Measurements from ENCODE around the gene P2RY6. TPM values are rescaled to one million over a fixed set of nuclear protein-coding genes. Genes with fewer than 3 reads are reported as not detected.

P2RY6 gene
- total and polyA plus RNA-seq, 2 of the 8 experiments (the other 6 are each of a cell fraction or from before 2014, with no cell fraction given), result 0.15 TPM; not detected in 1

GRCh38 chr11:73291781-73292524 is 19.8 kb downstream of the P2RY6 start:
- Histone ChIP-seq H3K4me1 (replicated peaks in 1 of 4; ENCODE audit: control insufficient read depth in 3 of 4, insufficient read depth in 4 of 4, low read length in 3 of 4) (peaks cover 0 to 10% (median 4%) of the 10 kb centered on the region in 4 experiments; a peak in 6 of 7 replicates), H3K79me1 (ENCODE audit: low read depth, low read length) (no peaks in the 10 kb centered on the region), H4K91ac (replicated peaks; ENCODE audit: insufficient read length, low read length) (no peak overlapping the region), H2BK120ac (replicated peaks; ENCODE audit: low read depth, low read length) (no peak overlapping the region), H4K5ac (ENCODE audit: insufficient read length, low read depth, low read length) (no peak overlapping the region), H2BK12ac (ENCODE audit: low read depth, low read length) (no peak overlapping the region), H3K27ac (ENCODE audit: low read depth, low read length) (no peak overlapping the region), H2AK5ac (ENCODE audit: low read depth, low read length) (no peak overlapping the region), H3K14ac (ENCODE audit: insufficient read length) (no peak overlapping the region), H2BK20ac (ENCODE audit: low read length) (no peak overlapping the region), H4K20me1 (replicated peaks in 1 of 2; ENCODE audit: control insufficient read depth in 1 of 2, insufficient read depth in 2 of 2, low read length in 2 of 2) (peaks cover 0 to 2% of the 10 kb centered on the region in 2 experiments), H3K36me3 (ENCODE audit: control insufficient read depth in 2 of 4, insufficient read depth in 4 of 4, low read length in 3 of 4) (no peaks in the 10 kb centered on the region), H2BK15ac (ENCODE audit: low read length) (no peak overlapping the region), H3K9me3 (ENCODE audit: insufficient read depth in 2 of 2, low read depth in 1 of 2, low read length in 1 of 2) (no peaks in the 10 kb centered on the region), H3K23ac (ENCODE audit: insufficient read length) (no peak overlapping the region), H3K56ac (replicated peaks; ENCODE audit: insufficient read length, low read depth, low read length) (no peak overlapping the region), H3K23me2 (ENCODE audit: low read depth, low read length) (no peaks in the 10 kb centered on the region), H3K9ac (replicated peaks in 1 of 4; ENCODE audit: extremely low read depth in 1 of 4, low read depth in 3 of 4, low read length in 3 of 4) (no peak overlapping the region), H2AFZ (ENCODE audit: low read length) (no peak overlapping the region), H2BK5ac (ENCODE audit: low read depth, low read length) (no peak overlapping the region), H3K4me3 (ENCODE audit: extremely low read depth in 1 of 4, insufficient read depth in 2 of 4, low read depth in 3 of 4, low read length in 4 of 4) (no peak overlapping the region), H3K4me2 (ENCODE audit: insufficient read depth in 1 of 2, low read depth in 2 of 2, low read length in 2 of 2) (no peak overlapping the region), H3K79me2 (ENCODE audit: control insufficient read depth in 1 of 2, insufficient read depth in 2 of 2, low read length in 2 of 2) (no peaks in the 10 kb centered on the region), H4K8ac (ENCODE audit: extremely low read depth, insufficient read depth, low read length) (no peak overlapping the region), H3K4ac (replicated peaks; ENCODE audit: insufficient read length, low read depth, low read length) (no peak overlapping the region), H3K18ac (ENCODE audit: extremely low read depth, low read length) (no peak overlapping the region), H3K27me3 (replicated peaks in 1 of 4; ENCODE audit: control insufficient read depth in 3 of 4, extremely low read depth in 1 of 4, insufficient read depth in 3 of 4, low read length in 3 of 4) (peaks cover 0 to 13% (median 8%) of the 10 kb centered on the region in 4 experiments; a peak in 5 of 7 replicates)
- FAIRE-seq, result no peak
- no peak for DNase-seq (ENCODE audit: low read depth in 1 of 2, low spot score in 2 of 2)
- CTCF ChIA-PET (ENCODE audit: partially characterized antibody), result interaction anchor here (0.7 to 19.0 kb wide), 18 partner anchors 8 to 132 kb away, joined by 3 to 233 read pairs (median 14); partner anchors contain the start of genes ARHGEF17 and P2RY6
- POLR2A ChIA-PET (ENCODE audit: partially characterized antibody), result interaction anchor here (1.4 kb wide), 1 partner anchor 19 kb away, joined by 5 read pairs; no protein-coding TSS in a partner anchor
- WGBS, 2 experiments (ENCODE audit: extremely low coverage in 1 of 2, insufficient coverage in 1 of 2, insufficient read length in 1 of 2, insufficient replicate concordance in 2 of 2, low coverage in 1 of 2, low lambda C conversion rate in 2 of 2, missing lambda C conversion rate in 1 of 2), result 89 to 100% methylated on average over 3 to 9 of the region's 12 CpGs
- TF ChIP-seq SIX5 (IDR thresholded peaks at IDR 0.05; ENCODE audit: low read depth, low read length) (no peak), RAD21 (IDR thresholded peaks at IDR 0.05 in 1 of 2, conservative IDR thresholded peaks at IDR 0.05 in 1 of 2; ENCODE audit: low read depth in 2 of 2, low read length in 2 of 2) (no peak), POU5F1 (IDR thresholded peaks at IDR 0.05; ENCODE audit: low read depth, low read length) (no peak)

Data from H1 (cell line).